ENCODE results near the gene WNT16.
A peak's percentile ranks its signal among the peaks of the same experiment; 100 is the strongest.

WNT16 gene

DNA sequence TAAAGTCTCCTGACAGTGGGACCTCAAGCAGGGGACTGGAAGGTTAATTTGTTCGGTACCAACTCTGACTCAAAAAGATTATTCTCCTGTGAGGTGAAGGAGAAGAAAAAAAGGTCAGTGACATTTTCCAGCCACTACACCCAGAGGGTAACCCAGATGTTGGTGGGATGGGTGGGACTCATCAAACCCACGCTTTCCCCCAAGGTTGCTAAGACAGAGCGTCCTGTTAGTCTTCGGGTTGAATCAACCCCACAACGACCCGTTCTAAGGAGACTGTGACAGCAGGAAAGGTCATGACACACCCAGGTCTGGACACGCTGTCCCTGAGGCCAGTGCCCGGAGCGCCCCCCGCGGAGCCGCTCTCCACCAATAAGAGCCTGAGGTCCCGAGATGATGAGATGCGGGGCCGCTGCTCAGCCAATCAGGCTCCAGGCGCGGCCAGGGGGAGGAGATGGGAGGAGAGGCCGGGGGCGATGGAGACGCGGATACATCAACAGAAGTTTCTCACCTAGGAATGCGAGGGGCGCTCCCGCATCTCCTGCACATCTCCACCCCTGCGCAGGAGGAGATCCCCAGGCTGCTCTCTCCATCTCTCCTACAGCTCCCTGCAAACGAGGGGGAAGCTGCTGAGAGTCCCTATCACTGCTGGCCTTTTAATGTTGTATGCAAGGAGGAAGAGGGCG lies at the start of gene WNT16:
WNT16 (plus strand) TSS at position 493 of the 683 bp plus-strand sequence. CDS start 293 bp downstream, outside the sequence.
- peak within 1 kb of the TSS; percentile 56 for H3K4me3 ChIP-seq (ENCODE audit: low read length)
- DNase-seq (ENCODE audit: low read depth): no peak
- no peak for TF ChIP-seq CTCF (conservative IDR thresholded peaks at IDR 0.05; ENCODE audit: low read depth, low read length)

DNA sequence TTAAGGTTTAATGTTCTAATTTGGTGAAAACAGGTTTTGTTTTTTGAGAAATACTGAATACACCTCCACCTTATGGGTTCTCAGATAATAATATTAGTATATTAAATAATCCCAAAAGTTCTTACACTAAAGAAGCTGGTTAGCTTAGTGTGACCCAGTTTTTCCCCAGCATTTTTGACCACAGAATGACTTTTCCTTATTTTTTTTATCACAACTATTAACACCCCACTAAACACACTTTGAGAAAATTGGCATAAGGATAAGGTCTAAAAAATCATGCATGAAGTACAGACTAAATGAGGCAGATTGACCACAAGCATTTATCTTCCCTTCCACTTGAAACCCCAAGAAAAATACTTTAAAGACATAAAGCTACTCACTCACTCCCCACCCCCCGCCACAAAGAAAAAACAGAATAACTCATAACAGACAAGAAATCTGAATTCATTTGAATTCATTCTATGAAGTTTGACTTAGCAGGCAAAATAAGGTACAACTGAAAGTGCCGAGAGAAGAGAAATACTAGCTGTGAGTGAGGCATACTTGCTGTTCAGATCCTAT lies 49.7 kb upstream of the WNT16 start:
- no peak for TF ChIP-seq CTCF (conservative IDR thresholded peaks at IDR 0.05; ENCODE audit: low read depth, low read length)
- DNase-seq (ENCODE audit: low read depth): no peak
- H3K4me3 ChIP-seq (ENCODE audit: low read length): no peak overlapping the region

- no peak for DNase-seq (ENCODE audit: low read depth)
- H3K4me3 ChIP-seq (ENCODE audit: low read length): no peak overlapping the region
Measured at GRCh38 chr7:121279822-121280221, 49.0 kb upstream of the WNT16 start.

GRCh38 chr7:121280656-121281055 lies 48.1 kb upstream of the WNT16 start:
- no peak for TF ChIP-seq CTCF (conservative IDR thresholded peaks at IDR 0.05; ENCODE audit: low read depth, low read length)
- H3K4me3 ChIP-seq (ENCODE audit: low read length): no peak overlapping the region
- DNase-seq (ENCODE audit: low read depth): no peak

More at GRCh38 chr7:121279822-121280221, 49.0 kb upstream of the WNT16 start:
- TF ChIP-seq CTCF (conservative IDR thresholded peaks at IDR 0.05; ENCODE audit: low read depth, low read length): no peak

DNA sequence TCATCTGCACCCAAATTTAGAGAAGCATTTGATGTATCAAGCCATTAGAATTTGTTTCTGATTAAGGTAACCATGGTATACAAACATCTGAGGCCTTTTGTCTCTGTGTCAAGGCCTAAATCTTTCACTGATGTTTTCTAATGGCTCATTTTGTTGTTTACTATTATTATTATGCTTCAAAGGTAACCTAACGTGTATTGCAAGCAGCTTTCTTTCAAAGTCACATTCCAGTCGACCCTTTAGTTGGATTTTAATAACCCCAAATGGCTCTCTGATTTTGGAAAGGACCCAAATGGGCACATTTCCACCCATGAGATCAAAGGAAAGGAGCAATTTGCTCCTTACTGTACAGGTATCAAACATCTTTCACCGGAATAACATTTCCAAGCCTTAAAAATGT lies 46.7 kb upstream of the WNT16 start:
- no peak for TF ChIP-seq CTCF (conservative IDR thresholded peaks at IDR 0.05; ENCODE audit: low read depth, low read length)
- no peak for DNase-seq (ENCODE audit: low read depth)
- no peak overlapping the region for H3K4me3 ChIP-seq (ENCODE audit: low read length)

DNA sequence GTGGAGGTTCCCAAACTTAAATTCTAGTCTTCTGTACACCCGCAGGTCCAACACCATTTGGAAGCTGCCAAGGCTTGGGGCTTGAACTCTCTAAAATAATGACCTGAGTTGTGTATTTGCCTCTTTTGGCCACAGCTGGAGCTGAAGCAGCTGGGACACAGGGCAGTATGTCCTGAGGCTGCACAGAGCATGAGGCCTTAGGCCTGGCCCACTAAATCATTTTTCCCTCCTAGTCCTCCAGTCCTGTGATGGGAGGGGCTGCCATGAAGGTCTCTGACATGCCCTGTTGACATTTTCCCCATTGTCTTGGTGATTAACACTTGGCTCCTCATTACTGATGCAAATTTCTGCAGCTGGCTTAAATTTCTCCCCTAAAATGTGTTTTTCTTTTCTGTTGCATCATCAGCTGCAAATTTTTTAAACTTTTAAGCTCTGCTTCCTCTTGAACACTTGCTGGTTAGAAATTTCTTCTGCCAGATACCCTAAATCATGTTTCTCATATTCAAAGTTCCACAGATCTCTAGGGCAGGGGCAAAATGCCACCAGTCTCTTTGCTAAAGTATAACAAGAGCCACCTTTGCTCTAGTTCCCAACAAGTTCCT lies 43.6 kb upstream of the WNT16 start:
- no peak for DNase-seq (ENCODE audit: low read depth)
- no peak for TF ChIP-seq CTCF (conservative IDR thresholded peaks at IDR 0.05; ENCODE audit: low read depth, low read length)
- no peak overlapping the region for H3K4me3 ChIP-seq (ENCODE audit: low read length)

DNA sequence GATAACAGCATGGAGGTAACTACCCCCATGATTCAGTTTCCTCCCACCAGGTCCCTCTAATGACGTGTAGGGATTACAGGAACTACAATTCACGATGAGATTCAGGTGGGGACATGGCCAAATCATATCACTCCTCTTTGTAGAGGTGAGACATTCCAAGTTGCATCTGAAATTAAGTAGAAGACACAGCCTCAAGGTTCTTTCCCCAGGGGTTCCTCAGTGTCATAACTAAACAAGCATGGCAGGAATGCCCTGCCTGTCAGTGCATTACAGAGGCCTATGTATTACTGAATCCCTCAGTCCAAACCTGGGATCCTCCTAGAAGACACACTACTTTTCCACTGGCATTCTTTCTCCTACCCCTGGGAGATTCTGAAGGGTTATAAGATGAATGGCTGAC lies 42.6 kb upstream of the WNT16 start:
- DNase-seq (ENCODE audit: low read depth): no peak
- no peak overlapping the region for H3K4me3 ChIP-seq (ENCODE audit: low read length)
- no peak for TF ChIP-seq CTCF (conservative IDR thresholded peaks at IDR 0.05; ENCODE audit: low read depth, low read length)

All from retinal pigment epithelial cell (primary cell).